Heart right ventricle (tissue), 16 donors: ENCODE results near the gene SV2A. TPM values are rescaled to one million over a fixed set of nuclear protein-coding genes. Genes with fewer than 3 reads are reported as not detected.
A peak's percentile ranks its signal among the peaks of the same experiment; 100 is the strongest.
"Not testable (repeated sequence)": the region's sequence is repeated elsewhere in the genome, so short reads cannot be mapped to it uniquely, and the experiment has no call there.

Experiments
- ATAC-seq, 8 donors: fragments of 200-7000 bp; cut with Tn5 transposase; one replicate each; pipeline ENCODE4 v1.9.1; 2020; ENCODE audit warnings: mild to moderate bottlenecking in 8 of 8, moderate library complexity in 8 of 8, moderate number of reproducible peaks in 1 of 8
- DNase-seq, 2 donors: peaks; one replicate each; pipeline ENCODE4 v3.0.0-alpha.2; 2020
- H3K27ac ChIP-seq, 10 donors: fragments of 200-600 bp; sonication (generic) in 2 of 10; one replicate each; pipeline versions ENCODE4 v1.5.0 to v1.8.0; 2020 to 2022; ENCODE audit warnings: mild to moderate bottlenecking in 3 of 10
- H3K27me3 ChIP-seq, 7 donors: fragments of 200-600 bp; one replicate each; pipeline ENCODE4 v1.8.0; 2021 to 2022; ENCODE audit warnings: mild to moderate bottlenecking in 2 of 7
- H3K36me3 ChIP-seq, 9 donors: fragments of 200-600 bp; sonication (generic) in 1 of 9; one replicate each; pipeline versions ENCODE4 v1.5.0 to v1.8.0; 2020 to 2022; ENCODE audit warnings: mild to moderate bottlenecking in 2 of 9
- H3K4me1 ChIP-seq, 9 donors: fragments of 200-600 bp; sonication (generic) in 1 of 9; one replicate each; pipeline versions ENCODE4 v1.5.0 to v1.8.0; 2020 to 2022; ENCODE audit warnings: mild to moderate bottlenecking in 4 of 9
- H3K4me3 ChIP-seq, 10 donors: fragments of 200-600 bp; sonication (generic) in 2 of 10; one replicate each; pipeline versions ENCODE4 v1.5.0 to v1.8.0; 2020 to 2022; ENCODE audit warnings: mild to moderate bottlenecking in 7 of 10, moderate library complexity in 2 of 10
- H3K9me3 ChIP-seq, 11 donors: fragments of 200-600 bp in 10 of 11; sonication (generic) in 2 of 11; one replicate each; pipeline versions ENCODE4 v1.5.0 to v1.8.0; 2013 to 2022; ENCODE audit warnings: mild to moderate bottlenecking in 2 of 11, control low read depth in 1 of 11, moderate library complexity in 1 of 11
- CTCF ChIP-seq, 9 donors: fragments of 200-600 bp; sonication (generic) in 2 of 9; IDR thresholded peaks; one replicate each; pipeline versions ENCODE4 v1.5.0 to v1.8.0; 2021 to 2022; ENCODE audit warnings: antibody characterized with exemption in 9 of 9, mild to moderate bottlenecking in 5 of 9, moderate library complexity in 1 of 9
- WGBS, 2 donors: extraction: QIAGEN DNeasy Blood & Tissue Kit; methylation state at CpG; one replicate each; pipeline ENCODE4 v1.1.7; 2013; ENCODE audit warnings: inconsistent platforms in 1 of 2; 5-methylcytosine and 5-hydroxymethylcytosine counted together
- intact Hi-C, 10 donors: fragments of 100-400 bp; cut with DNase I; formaldehyde crosslinking; loops; one replicate each; pipeline versions ENCODE4 v1.11.1 to v1.14.2; 2022
- polyA plus RNA-seq, 2 donors: library from polyadenylated mRNA; stranded (reverse); fragments of 200-250 nt; gene quantifications; one replicate each; pipeline ENCODE4 v1.2.3, GENCODE V29; 2013
- total RNA-seq, 10 donors: library from RNA; stranded (reverse); fragmentation: NEBNext Ultra II Directional in 3 of 10; extraction: Animal tissue kit (Norgen Biotek cat#: 25700) in 3 of 10; gene quantifications; one replicate each; pipeline versions ENCODE4 v1.2.1 to v1.2.4, GENCODE V29; 2021 to 2023
- donor health status: Arrhythmogenic right ventricular cardiomyopathy.
- donor health status: ischemic (EF 13 %, LVEDD 7.1; RV severe dilation, severe dysfunction).
- donor health status: healthy with polysubstance abuse.
- donor health status: DM: no; HTN: yes; CAD: no.
- donor health status: DM: no; HTN: no; CAD: no.
- donor health status: ischemic (EF 25% LVEDD 6.9; RV normal size, moderate dysfunction).
- donor health status: ischemic (EF 25% LVEDD 5.7; RV mildly dilated, moderate dysfunction).
- donor health status: healthy.
- donor health status: DM: yes; HTN: yes; CAD: no.
- donor health status: Ischemic cardiomyopathy.
- donor health status: ischemic (EF 35%, LVEDD 5.7; RV mildly dilated, moderate dysfunction).
- donor health status: nonischemic (EF 11% LVEDD 7.7; RV severe dilation, severe dysfunction).
- donor health status: DM: yes; HTN: yes; CAD: no.
- donor health status: PGD.
- donor health status: ischemic (EF 29% LVEDD 5.4; RV normal size, mild dysfunction).
- donor health status: nonischemic (EF 23%, LVEDD 6.1; RV moderate dilation, normal function).

SV2A gene
- total and polyA plus RNA-seq, 12 donors: 0.14 to 0.68 (median 0.37) TPM

DNA sequence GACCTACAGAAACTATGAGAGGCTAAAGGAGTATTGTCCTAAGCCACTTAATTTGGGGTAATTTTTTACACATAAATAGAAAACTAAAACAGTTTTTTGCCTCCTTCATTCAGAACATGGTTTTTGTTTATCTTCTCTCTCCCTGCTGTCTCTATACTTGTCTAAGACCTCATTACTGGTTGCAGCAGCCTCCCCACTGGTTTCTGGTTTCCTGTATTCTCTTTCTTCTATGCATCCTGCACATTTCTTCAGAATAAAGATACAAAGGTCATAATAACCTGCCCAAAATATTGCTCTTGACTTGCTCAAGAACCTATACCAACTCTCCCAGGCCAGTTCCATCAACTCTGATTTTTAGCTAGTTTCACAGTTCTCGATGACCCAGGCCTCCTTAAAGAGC lies 38.1 kb downstream of the SV2A start:
- H3K4me1 ChIP-seq: peaks cover 0 to 18% (median 13%) of the 10 kb centered on the region in 9 donors

GRCh38 chr1:149877211-149877946 lies 40.3 kb downstream of the SV2A start:
- Histone ChIP-seq H3K4me3 (no peak overlapping the region), H3K36me3 (no peaks in the 10 kb centered on the region), H3K9me3 (no peaks in the 10 kb centered on the region), H3K27ac (no peak overlapping the region), H3K27me3 (no peaks in the 10 kb centered on the region), H3K4me1 (peaks cover 0 to 6% (median 0%) of the 10 kb centered on the region in 9 donors)
- WGBS, 2 donors: 79 to 84% methylated on average over 7 of the region's 7 CpGs
- TF ChIP-seq CTCF (IDR thresholded peaks at IDR 0.05): no peak
- intact Hi-C loops: no loop called here
- DNase-seq (no peak), ATAC-seq (peak in 1 of 8 donors; percentile 47)

More for the DNA sequence above, 38.1 kb downstream of the SV2A start:
- ATAC-seq (no peak), DNase-seq (no peak)
- no peaks in the 10 kb centered on the region for H3K36me3 ChIP-seq
- H3K9me3 ChIP-seq: no peaks in the 10 kb centered on the region
- intact Hi-C loops: no loop called here
- peak overlapping the region in 1 of 10 donors; percentile 45 for H3K27ac ChIP-seq
- no peak for TF ChIP-seq CTCF (IDR thresholded peaks at IDR 0.05)
- H3K27me3 ChIP-seq: no peaks in the 10 kb centered on the region
- no peak overlapping the region for H3K4me3 ChIP-seq
- WGBS, 2 donors: 90 to 95% methylated on average over 1 of the region's 1 CpG

GRCh38 chr1:149873060-149873459 lies 44.6 kb downstream of the SV2A start:
- ATAC-seq, H3K27me3 ChIP-seq, H3K9me3 ChIP-seq, H3K27ac ChIP-seq, DNase-seq, H3K4me1 ChIP-seq, H3K36me3 ChIP-seq, intact Hi-C loops, H3K4me3 ChIP-seq: not testable (repeated sequence)
- WGBS, 2 donors: no CpG with 5 or more reads among the region's 4 CpGs

GRCh38 chr1:149866887-149867286 lies 50.8 kb downstream of the SV2A start:
- intact Hi-C loops, DNase-seq, H3K27me3 ChIP-seq, H3K4me1 ChIP-seq, H3K4me3 ChIP-seq, H3K36me3 ChIP-seq, H3K9me3 ChIP-seq, H3K27ac ChIP-seq: not testable (repeated sequence)
- WGBS, 2 donors: no CpG with 5 or more reads among the region's 2 CpGs
- ATAC-seq: peak in 1 of 8 donors; percentile 36

DNA sequence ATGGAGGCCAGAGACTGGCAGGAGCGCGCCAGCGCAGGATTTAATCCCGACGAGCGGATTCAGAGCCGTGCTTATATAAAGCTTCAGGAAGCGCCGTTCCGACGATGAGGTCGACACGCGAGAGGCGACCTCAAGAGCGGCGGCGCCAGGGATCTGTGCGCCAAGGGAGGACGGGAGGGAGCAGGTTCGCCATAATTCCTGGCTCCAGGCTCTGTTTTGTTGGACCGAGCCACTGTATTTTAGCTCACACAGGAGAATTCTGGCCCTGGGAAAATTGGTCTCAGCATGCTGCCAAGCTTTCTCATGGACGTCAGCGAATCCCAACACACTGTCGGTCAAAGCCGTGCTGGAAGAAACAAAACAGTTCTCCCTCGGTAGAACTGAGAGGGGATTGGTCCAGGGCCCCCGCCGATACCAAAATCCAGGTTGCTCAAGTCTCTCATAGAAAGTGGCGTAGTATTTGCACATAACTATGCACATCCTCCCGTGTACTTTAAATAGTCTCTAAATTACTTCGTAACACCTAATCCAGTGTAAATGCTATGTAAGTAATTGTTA lies 56.1 kb downstream of the SV2A start:
- ATAC-seq: peak in 7 of 8 donors; percentile 47 to 63 (median 57)
- DNase-seq: not testable (repeated sequence)
- no CpG with 5 or more reads among the region's 32 CpGs for WGBS, 2 donors

DNA sequence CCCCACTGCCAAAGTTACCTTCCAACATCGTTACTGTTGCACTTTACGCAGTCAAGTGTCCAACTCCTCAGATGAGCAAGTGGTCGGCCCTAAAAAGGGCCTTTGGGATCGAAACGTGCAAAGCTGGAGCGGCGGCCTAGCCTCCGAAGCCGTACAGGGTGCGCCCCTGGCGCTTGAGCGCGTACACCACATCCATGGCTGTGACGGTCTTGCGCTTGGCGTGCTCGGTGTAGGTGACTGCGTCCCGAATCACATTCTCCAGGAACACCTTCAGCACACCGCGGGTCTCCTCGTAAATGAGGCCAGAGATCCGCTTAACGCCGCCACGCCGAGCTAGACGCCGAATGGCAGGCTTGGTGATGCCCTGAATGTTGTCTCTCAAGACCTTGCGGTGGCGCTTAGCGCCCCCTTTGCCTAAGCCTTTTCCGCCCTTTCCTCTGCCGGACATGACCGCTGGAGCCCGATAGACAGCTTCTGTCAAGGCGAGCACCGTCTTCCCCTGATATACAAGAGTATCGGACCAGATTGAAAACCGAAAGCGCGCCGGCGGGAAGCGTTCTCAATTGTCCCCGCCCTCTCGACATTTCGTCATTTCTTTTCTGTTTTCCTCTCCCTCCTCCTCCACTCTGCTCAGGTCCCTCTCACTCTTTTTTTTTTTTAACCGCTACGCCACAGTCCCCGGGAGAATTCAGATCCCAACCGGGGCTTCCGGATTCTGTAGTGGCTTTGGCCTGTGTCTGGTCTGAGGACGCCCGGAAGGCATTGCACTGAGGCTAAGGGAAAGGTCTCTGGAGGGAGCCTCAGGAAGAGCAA lies 56.8 kb downstream of the SV2A start:
- intact Hi-C loops, H3K27ac ChIP-seq, H3K4me3 ChIP-seq, H3K4me1 ChIP-seq, DNase-seq, H3K27me3 ChIP-seq, H3K9me3 ChIP-seq, H3K36me3 ChIP-seq: not testable (repeated sequence)
- peak; percentile 89 to 95 (median 90) for ATAC-seq
- no CpG with 5 or more reads among the region's 55 CpGs for WGBS, 2 donors

More for the DNA sequence above, 56.1 kb downstream of the SV2A start:
- intact Hi-C loops, H3K27me3 ChIP-seq, H3K4me3 ChIP-seq, H3K9me3 ChIP-seq, H3K36me3 ChIP-seq, H3K27ac ChIP-seq, H3K4me1 ChIP-seq: not testable (repeated sequence)

DNA sequence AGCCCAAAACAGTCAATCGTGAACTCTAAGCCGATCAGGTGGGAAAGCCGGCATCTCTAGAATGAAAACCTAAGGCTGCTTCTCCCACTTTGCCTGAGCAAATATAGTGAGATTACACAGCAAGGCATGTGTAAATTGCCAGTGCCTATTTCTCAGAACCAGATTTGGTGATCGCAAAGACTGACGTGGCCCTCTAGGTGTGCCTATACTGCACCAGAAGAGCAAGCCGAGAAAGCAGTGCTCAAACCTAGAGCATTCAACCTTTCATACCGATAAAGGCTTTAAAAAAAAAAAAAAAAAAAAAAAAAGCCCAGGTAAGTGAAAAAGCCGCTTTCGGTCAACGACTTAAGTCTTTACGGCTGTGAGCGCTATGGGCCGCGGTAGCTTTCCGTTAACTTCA lies 57.4 kb downstream of the SV2A start:
- no CpG with 5 or more reads among the region's 15 CpGs for WGBS, 2 donors
- ATAC-seq: peak in 5 of 8 donors; percentile 1 to 18 (median 6)
- DNase-seq, H3K36me3 ChIP-seq, intact Hi-C loops, H3K4me3 ChIP-seq, H3K27me3 ChIP-seq, H3K4me1 ChIP-seq, H3K9me3 ChIP-seq, H3K27ac ChIP-seq: not testable (repeated sequence)
